Measurements from ENCODE around the gene ZFAND3.

DNA sequence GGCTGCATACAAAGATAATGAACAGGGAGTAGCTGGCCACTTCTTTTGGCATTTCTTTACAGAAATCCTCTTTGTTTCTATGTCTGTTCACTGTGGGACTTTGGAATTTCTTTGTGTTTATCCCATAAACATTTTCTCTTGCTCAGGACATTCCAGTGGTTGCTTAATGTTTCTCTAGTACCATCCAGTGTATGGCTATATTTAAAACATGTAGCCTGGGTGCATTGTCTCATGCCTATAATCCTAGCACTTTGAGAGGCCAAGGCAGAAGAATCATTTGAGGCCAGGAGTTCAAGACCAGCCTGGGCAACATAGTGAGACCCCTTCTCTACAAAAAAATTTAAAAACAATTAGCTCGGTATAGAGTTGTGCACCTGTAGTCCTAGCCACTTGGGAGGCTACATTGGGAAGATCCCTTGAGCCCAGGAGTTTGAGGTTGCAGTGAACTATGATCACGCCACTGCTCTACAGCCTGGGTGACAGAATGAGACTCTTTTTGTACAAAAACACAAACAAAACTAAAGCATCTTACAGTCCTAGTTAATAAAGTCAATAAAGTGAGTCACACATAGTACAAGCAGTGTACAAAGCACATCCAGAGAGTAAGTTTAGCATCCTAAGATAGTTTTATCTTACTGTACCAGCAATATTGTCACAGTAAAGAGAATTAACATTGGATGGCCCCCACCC lies 63.3 kb downstream of the ZFAND3 start:
- TF ChIP-seq, protein P1, sequence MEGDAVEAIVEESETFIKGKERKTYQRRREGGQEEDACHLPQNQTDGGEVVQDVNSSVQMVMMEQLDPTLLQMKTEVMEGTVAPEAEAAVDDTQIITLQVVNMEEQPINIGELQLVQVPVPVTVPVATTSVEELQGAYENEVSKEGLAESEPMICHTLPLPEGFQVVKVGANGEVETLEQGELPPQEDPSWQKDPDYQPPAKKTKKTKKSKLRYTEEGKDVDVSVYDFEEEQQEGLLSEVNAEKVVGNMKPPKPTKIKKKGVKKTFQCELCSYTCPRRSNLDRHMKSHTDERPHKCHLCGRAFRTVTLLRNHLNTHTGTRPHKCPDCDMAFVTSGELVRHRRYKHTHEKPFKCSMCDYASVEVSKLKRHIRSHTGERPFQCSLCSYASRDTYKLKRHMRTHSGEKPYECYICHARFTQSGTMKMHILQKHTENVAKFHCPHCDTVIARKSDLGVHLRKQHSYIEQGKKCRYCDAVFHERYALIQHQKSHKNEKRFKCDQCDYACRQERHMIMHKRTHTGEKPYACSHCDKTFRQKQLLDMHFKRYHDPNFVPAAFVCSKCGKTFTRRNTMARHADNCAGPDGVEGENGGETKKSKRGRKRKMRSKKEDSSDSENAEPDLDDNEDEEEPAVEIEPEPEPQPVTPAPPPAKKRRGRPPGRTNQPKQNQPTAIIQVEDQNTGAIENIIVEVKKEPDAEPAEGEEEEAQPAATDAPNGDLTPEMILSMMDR (IDR thresholded peaks at IDR 0.05) = no peak
- no peak for TF ChIP-seq POLR2A (IDR thresholded peaks at IDR 0.05)
